Stimulated activated CD8-positive, alpha-beta memory T cell treated with anti-CD3 and anti-CD28 coated beads, Interleukin-12 subunit alpha, Interleukin-12 subunit beta, amount 100 ng/mL, for 1 hour (primary cell): ENCODE results near the gene UNC80.
"Not testable (repeated sequence)": the region's sequence is repeated elsewhere in the genome, so short reads cannot be mapped to it uniquely, and the experiment has no call there.

ENCODE experiments used
- DNase-seq: peaks from one replicate; pipeline ENCODE4 v3.0.0-alpha.2; 2020; ENCODE audit warnings: low read depth

The UNC80 gene

GRCh38 chr2:209771474-209772289 is at the start of gene UNC80:
UNC80 (plus strand) TSS chr2:209771832; CDS start chr2:209772073, 241 bp downstream.
- no peak for DNase-seq

GRCh38 chr2:209726311-209726710 is 45.3 kb upstream of the UNC80 start:
- DNase-seq = no peak

- no peak for DNase-seq
Measured at GRCh38 chr2:209727077-209727476, 44.6 kb upstream of the UNC80 start.

- no peak for DNase-seq
Measured at GRCh38 chr2:209734805-209735204, 36.8 kb upstream of the UNC80 start.

- no peak for DNase-seq
Measured at GRCh38 chr2:209741953-209742352, 29.7 kb upstream of the UNC80 start.

- DNase-seq = no peak
Measured at GRCh38 chr2:209753020-209753419, 18.6 kb upstream of the UNC80 start.

- DNase-seq = no peak
Measured at GRCh38 chr2:209757163-209757562, 14.5 kb upstream of the UNC80 start.

- no peak for DNase-seq
Measured at GRCh38 chr2:209761566-209761965, 10.1 kb upstream of the UNC80 start.

- no peak for DNase-seq
Measured at GRCh38 chr2:209762563-209762962, 9.1 kb upstream of the UNC80 start.

- no peak for DNase-seq
Measured at GRCh38 chr2:209763106-209763505, 8.5 kb upstream of the UNC80 start.

- DNase-seq = no peak
Measured at GRCh38 chr2:209766613-209767012, 5.0 kb upstream of the UNC80 start.

- DNase-seq = no peak
Measured at GRCh38 chr2:209767316-209767715, 4.3 kb upstream of the UNC80 start.

- DNase-seq = no peak
Measured at GRCh38 chr2:209768557-209768956, 3.1 kb upstream of the UNC80 start.

- DNase-seq = no peak
Measured at GRCh38 chr2:209772290-209772685, 656 bp downstream of the UNC80 start.

- DNase-seq = no peak
Measured at GRCh38 chr2:209773377-209773776, 1.7 kb downstream of the UNC80 start.

GRCh38 chr2:209787416-209787815 is 15.8 kb downstream of the UNC80 start:
- no peak for DNase-seq

- no peak for DNase-seq
Measured at GRCh38 chr2:209788925-209789324, 17.3 kb downstream of the UNC80 start.

GRCh38 chr2:209790066-209790728 is 18.6 kb downstream of the UNC80 start:
- no peak for DNase-seq

- DNase-seq = no peak
Measured at GRCh38 chr2:209791151-209791550, 19.5 kb downstream of the UNC80 start.

GRCh38 chr2:209795425-209795824 is 23.8 kb downstream of the UNC80 start:
- DNase-seq = not testable (repeated sequence)

- DNase-seq = no peak
Measured at GRCh38 chr2:209805351-209805750, 33.7 kb downstream of the UNC80 start.

GRCh38 chr2:209806318-209806717 is 34.7 kb downstream of the UNC80 start:
- no peak for DNase-seq

GRCh38 chr2:209808521-209808920 is 36.9 kb downstream of the UNC80 start:
- DNase-seq = no peak

- no peak for DNase-seq
Measured at GRCh38 chr2:209809256-209809655, 37.6 kb downstream of the UNC80 start.
